Measurements from ENCODE around the gene SBF2. TPM values are rescaled to one million over a fixed set of nuclear protein-coding genes. Genes with fewer than 3 reads are reported as not detected.

Gene SBF2
- total RNA-seq, 1 experiment from 2014 or later: 30.2 TPM

DNA sequence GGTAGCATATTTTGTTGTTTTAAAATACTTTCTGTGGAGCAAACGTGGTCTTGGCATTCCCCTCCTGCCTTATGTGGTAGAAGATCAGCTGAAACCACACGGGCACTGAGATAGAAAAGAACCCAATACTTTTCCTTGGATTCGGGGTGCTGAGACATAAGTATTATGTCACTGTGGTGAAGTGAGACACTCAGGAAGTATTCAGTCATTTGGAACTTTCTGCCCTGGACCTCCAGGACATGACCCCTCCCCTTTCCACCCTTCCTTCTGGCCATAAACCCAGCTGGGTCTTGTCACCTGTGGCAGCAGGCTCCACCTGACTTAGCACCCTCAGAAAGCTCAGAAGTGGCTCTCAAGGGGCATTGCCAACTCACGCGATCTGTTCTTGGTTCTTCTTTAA lies 506.8 kb downstream of the SBF2 start:
- TF ChIP-seq, protein P1, sequence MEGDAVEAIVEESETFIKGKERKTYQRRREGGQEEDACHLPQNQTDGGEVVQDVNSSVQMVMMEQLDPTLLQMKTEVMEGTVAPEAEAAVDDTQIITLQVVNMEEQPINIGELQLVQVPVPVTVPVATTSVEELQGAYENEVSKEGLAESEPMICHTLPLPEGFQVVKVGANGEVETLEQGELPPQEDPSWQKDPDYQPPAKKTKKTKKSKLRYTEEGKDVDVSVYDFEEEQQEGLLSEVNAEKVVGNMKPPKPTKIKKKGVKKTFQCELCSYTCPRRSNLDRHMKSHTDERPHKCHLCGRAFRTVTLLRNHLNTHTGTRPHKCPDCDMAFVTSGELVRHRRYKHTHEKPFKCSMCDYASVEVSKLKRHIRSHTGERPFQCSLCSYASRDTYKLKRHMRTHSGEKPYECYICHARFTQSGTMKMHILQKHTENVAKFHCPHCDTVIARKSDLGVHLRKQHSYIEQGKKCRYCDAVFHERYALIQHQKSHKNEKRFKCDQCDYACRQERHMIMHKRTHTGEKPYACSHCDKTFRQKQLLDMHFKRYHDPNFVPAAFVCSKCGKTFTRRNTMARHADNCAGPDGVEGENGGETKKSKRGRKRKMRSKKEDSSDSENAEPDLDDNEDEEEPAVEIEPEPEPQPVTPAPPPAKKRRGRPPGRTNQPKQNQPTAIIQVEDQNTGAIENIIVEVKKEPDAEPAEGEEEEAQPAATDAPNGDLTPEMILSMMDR (conservative IDR thresholded peaks at IDR 0.05): no peak
- H3K27ac Mint-ChIP-seq: no peak overlapping the region

More for the DNA sequence above, 506.8 kb downstream of the SBF2 start:
- Histone ChIP-seq H3T11ph (ENCODE audit: low read length) (no peak overlapping the region), H3K79me1 (ENCODE audit: insufficient read depth, low read depth, low read length, poor library complexity, severe bottlenecking) (no peaks in the 10 kb centered on the region), H3K23ac (ENCODE audit: insufficient read length, low read depth, low read length) (no peak overlapping the region), H3K56ac (ENCODE audit: insufficient read length, low read depth, low read length) (no peak overlapping the region), H2AFZ (ENCODE audit: low read length) (no peak overlapping the region), H2BK15ac (ENCODE audit: low read depth, low read length) (no peak overlapping the region), H3K23me2 (ENCODE audit: insufficient read length, low read depth, low read length, poor library complexity, severe bottlenecking) (no peaks in the 10 kb centered on the region), H3K14ac (ENCODE audit: insufficient read depth, low read length) (no peak overlapping the region), H3K9me3 (ENCODE audit: control insufficient read depth, low read depth, low read length) (no peaks in the 10 kb centered on the region), H4K91ac (ENCODE audit: insufficient read length, low read depth, low read length) (no peak overlapping the region), H3K4me1 (ENCODE audit: insufficient read depth, low read length) (no peaks in the 10 kb centered on the region), H3K9ac (ENCODE audit: extremely low read depth, insufficient read length, low read length) (no peak overlapping the region), H4K20me1 (ENCODE audit: control insufficient read depth, insufficient read depth, insufficient read length) (no peaks in the 10 kb centered on the region), H3K27ac (ENCODE audit: insufficient read length, low read depth, low read length) (no peak overlapping the region), H3K27me3 (ENCODE audit: insufficient read depth, low read length) (no peaks in the 10 kb centered on the region), H3K79me2 (ENCODE audit: insufficient read depth, low read length) (no peaks in the 10 kb centered on the region), H4K8ac (replicated peaks; ENCODE audit: insufficient read length, low read depth, low read length) (no peak overlapping the region), H4K5ac (ENCODE audit: insufficient read length, low read depth, low read length) (no peak overlapping the region), H2BK12ac (ENCODE audit: insufficient read length, low read depth, low read length) (no peak overlapping the region), H2BK120ac (ENCODE audit: low read depth, low read length, poor library complexity, severe bottlenecking) (no peak overlapping the region), H3K4me2 (ENCODE audit: insufficient read depth, insufficient read length, low read length) (no peak overlapping the region), H3K18ac (ENCODE audit: insufficient read length, low read depth, low read length) (no peak overlapping the region), H2BK20ac (ENCODE audit: low read depth, low read length, poor library complexity, severe bottlenecking) (no peak overlapping the region), H2BK5ac (ENCODE audit: insufficient read length, low read length) (no peak overlapping the region), H3K4ac (ENCODE audit: low read depth, low read length) (no peak overlapping the region), H2AK5ac (ENCODE audit: insufficient read length, low read length) (no peak overlapping the region)
- H3K4me1 Mint-ChIP-seq: peaks cover 0 to 4% of the 10 kb centered on the region in 2 experiments; a peak in 1 of 4 replicates
- no CpG with 5 or more reads among the region's 5 CpGs for WGBS (ENCODE audit: extremely low coverage, insufficient read length, low lambda C conversion rate)
- no peaks in the 10 kb centered on the region for H3K9me3 Mint-ChIP-seq
- H3K27me3 Mint-ChIP-seq (ENCODE audit: low read depth): no peaks in the 10 kb centered on the region
- no peak overlapping the region for H3K4me3 Mint-ChIP-seq
- DNase-seq: no peak
- peaks cover 14 to 48% (median 18%) of the 10 kb centered on the region in 3 experiments; a peak in 5 of 7 replicates for H3K36me3 Mint-ChIP-seq (ENCODE audit: insufficient read depth in 1 of 3, low read depth in 3 of 3)

Measured in H9 (cell line).